Esophagus muscularis mucosa (tissue), 4 donors: ENCODE data around the gene GSTCD. TPM values are rescaled to one million over a fixed set of nuclear protein-coding genes. Genes with fewer than 3 reads are reported as not detected.

Source experiments
- DNase-seq: peaks from one replicate; pipeline ENCODE4 v3.0.0-alpha.2; 2017; ENCODE audit errors: extremely low spot score
- H3K27ac ChIP-seq, 4 donors: fragments of 200-600 bp; sonication (generic); replicated peaks in 1 of 4; 1 replicate in 3 of 4; 2 replicates in 1 of 4; pipeline ENCODE4 v1.5.1; 2016 to 2019; ENCODE audit warnings: mild to moderate bottlenecking in 1 of 4
- H3K27me3 ChIP-seq, 4 donors: fragments of 200-600 bp; sonication (generic); one replicate each; pipeline versions ENCODE4 v1.5.1 to v1.6.0; 2016 to 2019
- H3K36me3 ChIP-seq, 4 donors: fragments of 200-600 bp; sonication (generic); one replicate each; pipeline ENCODE4 v1.5.1; 2016 to 2019
- H3K4me1 ChIP-seq, 4 donors: fragments of 200-600 bp; sonication (generic); one replicate each; pipeline ENCODE4 v1.5.1; 2016 to 2019
- H3K4me3 ChIP-seq, 4 donors: fragments of 200-600 bp; sonication (generic); 1 replicate in 2 of 4; 2 replicates in 2 of 4; pipeline ENCODE4 v1.5.1; 2016 to 2019; ENCODE audit warnings: mild to moderate bottlenecking in 4 of 4, moderate library complexity in 1 of 4
- H3K9me3 ChIP-seq, 4 donors: fragments of 200-600 bp; sonication (generic); 1 replicate in 3 of 4; 2 replicates in 1 of 4; pipeline ENCODE4 v1.5.1; 2016 to 2019
- EP300 ChIP-seq: sonication (generic); formaldehyde crosslinking; IDR thresholded peaks from one replicate; pipeline ENCODE4 v1.6.1; 2017; ENCODE audit warnings: antibody characterized with exemption
- POLR2A ChIP-seq: fragments of 450-650 bp; IDR thresholded peaks from one replicate; pipeline ENCODE4 v1.6.1; 2017; ENCODE audit warnings: antibody characterized with exemption, moderate library complexity, mild to moderate bottlenecking, low read depth
- POLR2AphosphoS5 ChIP-seq, 2 donors: sonication (generic); formaldehyde crosslinking; IDR thresholded peaks; one replicate each; pipeline ENCODE4 v1.6.1; 2017; ENCODE audit warnings: antibody characterized with exemption in 2 of 2
- WGBS: methylation state at CpG from one replicate; pipeline ENCODE4 v1.1.5; 2018; 5-methylcytosine and 5-hydroxymethylcytosine counted together
- intact Hi-C: fragments of 100-400 bp; cut with DNase I; formaldehyde crosslinking; loops from one replicate; pipeline ENCODE4 v1.15.1; 2023
- total RNA-seq, 4 donors: library from RNA; depleted of rRNA; stranded (reverse); fragments of >200 nt; gene quantifications; one replicate each; pipeline versions ENCODE4 v1.1.0 to v1.2.1, GENCODE V29; 2016
- TF ChIP-seq, protein P1 (sequence below), 3 experiments: fragments of 200-600 bp in 2 of 3; fragments of 450-650 bp in 1 of 3; sonication (generic) in 2 of 3; IDR thresholded peaks; one replicate each; pipeline ENCODE4 v1.5.1; 2017 to 2019; ENCODE audit warnings: antibody characterized with exemption in 3 of 3, mild to moderate bottlenecking in 2 of 3, moderate library complexity in 1 of 3

Gene GSTCD
- total RNA-seq, 4 donors from 2014 or later: 5.2 to 14.5 (median 8.1) TPM

DNA sequence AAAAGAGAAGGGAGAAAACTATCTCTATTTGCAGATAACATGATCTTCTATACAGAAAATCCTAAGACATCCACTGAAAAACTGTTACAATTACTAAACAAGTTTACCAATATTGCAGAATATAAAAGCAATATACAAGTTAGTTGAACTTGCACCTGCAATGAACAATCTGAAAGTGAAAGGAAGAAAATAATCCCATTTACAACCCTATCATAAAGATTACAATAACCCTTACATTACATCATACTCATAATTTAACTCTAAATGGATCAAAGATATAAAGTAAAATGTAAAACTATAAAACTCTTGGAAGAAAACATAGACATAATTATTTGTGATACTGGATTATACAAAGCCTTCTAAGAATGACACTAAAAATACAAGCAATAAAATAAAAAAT is 77.2 kb downstream of the GSTCD start:
- no peak overlapping the region for H3K4me3 ChIP-seq
- H3K4me1 ChIP-seq: peaks cover 0 to 6% (median 0%) of the 10 kb centered on the region in 4 donors
- no peak overlapping the region for H3K27ac ChIP-seq
- H3K36me3 ChIP-seq: no peaks in the 10 kb centered on the region
- H3K9me3 ChIP-seq: no peaks in the 10 kb centered on the region
- TF ChIP-seq POLR2AphosphoS5 (IDR thresholded peaks at IDR 0.05) (no peak), POLR2A (no peak), EP300 (no peak)
- TF ChIP-seq, protein P1, sequence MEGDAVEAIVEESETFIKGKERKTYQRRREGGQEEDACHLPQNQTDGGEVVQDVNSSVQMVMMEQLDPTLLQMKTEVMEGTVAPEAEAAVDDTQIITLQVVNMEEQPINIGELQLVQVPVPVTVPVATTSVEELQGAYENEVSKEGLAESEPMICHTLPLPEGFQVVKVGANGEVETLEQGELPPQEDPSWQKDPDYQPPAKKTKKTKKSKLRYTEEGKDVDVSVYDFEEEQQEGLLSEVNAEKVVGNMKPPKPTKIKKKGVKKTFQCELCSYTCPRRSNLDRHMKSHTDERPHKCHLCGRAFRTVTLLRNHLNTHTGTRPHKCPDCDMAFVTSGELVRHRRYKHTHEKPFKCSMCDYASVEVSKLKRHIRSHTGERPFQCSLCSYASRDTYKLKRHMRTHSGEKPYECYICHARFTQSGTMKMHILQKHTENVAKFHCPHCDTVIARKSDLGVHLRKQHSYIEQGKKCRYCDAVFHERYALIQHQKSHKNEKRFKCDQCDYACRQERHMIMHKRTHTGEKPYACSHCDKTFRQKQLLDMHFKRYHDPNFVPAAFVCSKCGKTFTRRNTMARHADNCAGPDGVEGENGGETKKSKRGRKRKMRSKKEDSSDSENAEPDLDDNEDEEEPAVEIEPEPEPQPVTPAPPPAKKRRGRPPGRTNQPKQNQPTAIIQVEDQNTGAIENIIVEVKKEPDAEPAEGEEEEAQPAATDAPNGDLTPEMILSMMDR (IDR thresholded peaks at IDR 0.05): no peak
- intact Hi-C loops: no loop called here
- no peak for DNase-seq
- no peaks in the 10 kb centered on the region for H3K27me3 ChIP-seq

DNA sequence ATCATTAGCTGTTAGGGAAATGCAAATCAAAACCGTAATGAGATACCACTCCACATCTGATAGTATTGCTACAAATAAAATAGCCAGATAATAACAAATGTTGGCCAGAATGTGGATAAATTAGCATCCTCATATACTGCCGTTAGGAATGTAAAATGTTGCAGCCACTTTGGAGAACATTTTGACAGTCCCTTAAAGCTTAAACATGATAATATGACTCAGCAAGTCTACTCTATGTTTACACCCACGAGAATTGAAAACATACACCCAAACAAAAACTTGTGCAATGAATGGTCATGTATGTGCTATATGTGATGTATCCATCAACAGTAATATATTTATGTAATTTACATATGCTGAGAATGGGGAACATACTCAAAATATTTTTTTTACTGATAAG is 78.2 kb downstream of the GSTCD start:
- no peaks in the 10 kb centered on the region for H3K36me3 ChIP-seq
- no peaks in the 10 kb centered on the region for H3K9me3 ChIP-seq
- WGBS: 96% methylated on average over 3 of the region's 3 CpGs
- H3K4me3 ChIP-seq: no peak overlapping the region
- no peak overlapping the region for H3K27ac ChIP-seq
- intact Hi-C loops: no loop called here
- DNase-seq: no peak
- H3K27me3 ChIP-seq: no peaks in the 10 kb centered on the region
- TF ChIP-seq, protein P1 (IDR thresholded peaks at IDR 0.05): no peak
- no peak for TF ChIP-seq POLR2A
- no peak for TF ChIP-seq EP300
- TF ChIP-seq POLR2AphosphoS5 (IDR thresholded peaks at IDR 0.05): no peak
- peaks cover 0 to 6% (median 0%) of the 10 kb centered on the region in 4 donors for H3K4me1 ChIP-seq

DNA sequence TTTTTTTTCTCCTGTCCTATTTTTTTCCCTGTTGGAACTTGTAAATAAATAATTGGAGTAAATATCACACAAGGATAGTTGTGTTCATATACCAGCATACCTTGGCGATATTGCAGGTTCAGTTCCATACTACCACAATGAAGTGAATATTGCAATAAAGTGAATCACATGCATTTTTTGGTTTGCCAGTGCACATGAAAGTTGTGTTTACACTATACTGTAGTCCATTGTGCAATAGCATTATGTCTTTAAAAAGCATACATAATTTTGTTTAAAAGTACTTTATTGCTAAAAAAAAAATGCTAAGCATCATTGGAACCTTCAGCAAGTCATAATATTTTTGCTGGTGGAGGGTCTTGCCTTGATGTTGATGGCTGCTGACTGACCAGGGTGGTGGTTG is 88.6 kb downstream of the GSTCD start:
- TF ChIP-seq EP300: no peak
- no peak for TF ChIP-seq POLR2AphosphoS5 (IDR thresholded peaks at IDR 0.05)
- TF ChIP-seq, protein P1 (IDR thresholded peaks at IDR 0.05): no peak
- Histone ChIP-seq H3K9me3 (no peaks in the 10 kb centered on the region), H3K27me3 (no peaks in the 10 kb centered on the region), H3K36me3 (no peaks in the 10 kb centered on the region), H3K27ac (no peak overlapping the region), H3K4me3 (no peak overlapping the region), H3K4me1 (no peaks in the 10 kb centered on the region)
- WGBS: 100% methylated on average over 1 of the region's 1 CpG
- no peak for DNase-seq
- intact Hi-C loops: no loop called here

DNA sequence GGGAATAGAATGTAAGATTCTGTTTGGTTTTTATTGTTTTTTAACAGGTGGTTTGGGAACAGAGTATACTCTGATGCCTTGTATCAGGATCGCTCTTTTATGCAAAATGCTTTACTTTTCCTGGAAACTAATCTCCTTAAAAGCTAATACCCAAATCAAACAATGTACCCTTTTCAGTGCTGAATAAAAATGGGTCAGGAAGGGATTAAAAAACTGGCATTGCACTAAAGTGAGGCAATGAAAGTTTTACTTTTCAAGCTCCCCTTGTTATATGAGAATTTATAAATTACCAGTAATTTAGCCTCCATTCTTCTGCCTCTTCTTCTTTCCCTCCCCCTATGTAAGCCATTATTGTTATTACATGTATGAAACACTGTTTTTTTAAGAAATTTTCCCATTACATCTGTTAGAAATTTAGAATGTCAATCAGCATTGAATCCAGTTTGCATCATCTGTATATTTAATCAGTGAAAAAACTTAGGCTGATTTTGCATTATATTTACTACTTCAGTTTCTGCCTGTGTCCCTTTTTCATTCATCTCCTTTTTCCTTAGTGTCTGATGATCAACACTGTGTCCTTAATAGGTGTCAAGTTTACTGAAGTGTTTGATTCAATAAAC is 97.0 kb downstream of the GSTCD start:
- H3K27ac ChIP-seq: no peak overlapping the region
- H3K9me3 ChIP-seq: no peaks in the 10 kb centered on the region
- no peaks in the 10 kb centered on the region for H3K27me3 ChIP-seq
- DNase-seq: no peak
- peaks cover 0 to 31% (median 26%) of the 10 kb centered on the region in 4 donors for H3K4me1 ChIP-seq
- no peak for TF ChIP-seq EP300
- TF ChIP-seq POLR2AphosphoS5 (IDR thresholded peaks at IDR 0.05): no peak
- TF ChIP-seq POLR2A: no peak
- intact Hi-C loops: no loop called here
- 86% methylated on average over 1 of the region's 1 CpG for WGBS
- no peak overlapping the region for H3K4me3 ChIP-seq
- H3K36me3 ChIP-seq: no peaks in the 10 kb centered on the region

DNA sequence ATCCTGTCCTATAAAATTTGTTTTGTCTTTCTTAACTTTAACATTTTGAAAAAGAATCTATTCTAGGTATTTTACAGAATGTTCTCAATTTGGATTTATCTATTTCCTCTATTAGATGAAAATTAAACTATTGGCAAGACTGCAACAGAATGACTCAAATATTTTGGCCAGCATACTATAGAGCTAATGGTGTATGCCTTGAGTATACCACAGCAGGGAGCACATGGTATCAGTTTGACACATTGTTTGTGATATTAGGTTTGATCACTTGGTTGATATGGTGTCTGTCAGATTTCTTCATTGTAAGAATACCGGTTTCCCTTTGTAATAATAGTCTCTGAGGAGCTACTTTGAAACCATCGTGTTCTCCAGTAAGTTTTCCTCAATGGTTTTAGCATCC is 98.9 kb downstream of the GSTCD start:
- intact Hi-C loops: no loop called here
- peak overlapping the region in 2 of 4 donors; percentile 71 to 73 for H3K27ac ChIP-seq
- WGBS: 94% methylated on average over 2 of the region's 2 CpGs

More for the DNA sequence above, 98.9 kb downstream of the GSTCD start:
- DNase-seq: no peak
- H3K36me3 ChIP-seq: no peaks in the 10 kb centered on the region
- no peak overlapping the region for H3K4me3 ChIP-seq
- no peak for TF ChIP-seq EP300
- TF ChIP-seq POLR2A: no peak
- TF ChIP-seq, protein P1 (IDR thresholded peaks at IDR 0.05): no peak
- no peak for TF ChIP-seq POLR2AphosphoS5 (IDR thresholded peaks at IDR 0.05)
- H3K4me1 ChIP-seq: peaks cover 0 to 31% (median 26%) of the 10 kb centered on the region in 4 donors
- no peaks in the 10 kb centered on the region for H3K27me3 ChIP-seq
- H3K9me3 ChIP-seq: no peaks in the 10 kb centered on the region
